GM18508 (cell line): ENCODE results near the gene TIGAR.

Source experiments
- ATAC-seq: cut with Tn5 transposase; IDR thresholded peaks from one replicate; pipeline ENCODE4 v1.9.1; 2021; ENCODE audit warnings: moderate number of reproducible peaks; ENCODE audit not compliant: insufficient read depth, unreplicated experiment

Gene TIGAR

GRCh38 chr12:4369548-4369947 lies 48.5 kb downstream of the TIGAR start:
- ATAC-seq, result no peak

- ATAC-seq, result no peak
Measured at GRCh38 chr12:4370265-4370664, 49.3 kb downstream of the TIGAR start.

- no peak for ATAC-seq
Measured at GRCh38 chr12:4372653-4373052, 51.6 kb downstream of the TIGAR start.

- no peak for ATAC-seq
Measured at GRCh38 chr12:4375449-4375848, 54.4 kb downstream of the TIGAR start.

- ATAC-seq, result no peak
Measured at GRCh38 chr12:4378772-4379171, 57.8 kb downstream of the TIGAR start.

GRCh38 chr12:4379405-4379804 lies 58.4 kb downstream of the TIGAR start, which contains the start of gene FGF23:
Gene FGF23 (minus strand): TSS chr12:4379712. CDS start chr12:4379582, 130 bp downstream.
- ATAC-seq, result no peak

GRCh38 chr12:4380332-4380731 lies 59.3 kb downstream of the TIGAR start:
- no peak for ATAC-seq

- no peak for ATAC-seq
Measured at GRCh38 chr12:4383304-4383865, 62.4 kb downstream of the TIGAR start.

- ATAC-seq, result no peak
Measured at GRCh38 chr12:4386801-4387200, 65.8 kb downstream of the TIGAR start.

GRCh38 chr12:4387607-4388006 lies 66.6 kb downstream of the TIGAR start:
- no peak for ATAC-seq

- ATAC-seq, result no peak
Measured at GRCh38 chr12:4388032-4388431, 67.0 kb downstream of the TIGAR start.

- no peak for ATAC-seq
Measured at GRCh38 chr12:4388662-4389061, 67.6 kb downstream of the TIGAR start.

GRCh38 chr12:4392223-4392742 lies 71.3 kb downstream of the TIGAR start:
- ATAC-seq, result no peak

- no peak for ATAC-seq
Measured at GRCh38 chr12:4393211-4393610, 72.2 kb downstream of the TIGAR start.

GRCh38 chr12:4395818-4396217 lies 74.8 kb downstream of the TIGAR start:
- no peak for ATAC-seq

- no peak for ATAC-seq
Measured at GRCh38 chr12:4401117-4401516, 80.1 kb downstream of the TIGAR start.

GRCh38 chr12:4402996-4403395 lies 82.0 kb downstream of the TIGAR start:
- ATAC-seq, result no peak
